ENCODE data around the gene DIABLO. TPM values are rescaled to one million over a fixed set of nuclear protein-coding genes. Genes with fewer than 3 reads are reported as not detected.

The DIABLO gene
- total RNA-seq (2011; cell fraction: chromatin; rRNA removed; ENCODE audit: low replicate concordance): 95.6 and 100 TPM in 2 replicates
- total RNA-seq (2011; cell fraction: nucleolus; rRNA removed): 63.0 and 64.5 TPM in 2 replicates
- total RNA-seq (2011; cell fraction: nucleoplasm; rRNA removed): 90.3 and 130 TPM in 2 replicates
- total RNA-seq (2014; rRNA removed): 83.6 and 90.0 TPM in 2 replicates
- 86.3 and 88.3 TPM in 2 replicates for total RNA-seq (2014; rRNA removed; fragmentation: Illumina TruSeq; extraction: Trizol)
- 80.4 and 86.2 TPM in 2 replicates for total RNA-seq (2015; rRNA removed; fragmentation: Illumina TruSeq; extraction: Trizol)
- 79.3 and 80.1 TPM in 2 replicates for total RNA-seq (2021)
- 48.8 and 51.5 TPM in 2 replicates for polyA plus RNA-seq (2011; rRNA removed)
- polyA plus RNA-seq (2011; cell fraction: cytosol; rRNA removed): 66.7 and 78.0 TPM in 2 replicates
- polyA plus RNA-seq (2011; cell fraction: nucleus; rRNA removed): 45.2 and 55.2 TPM in 2 replicates
- polyA plus RNA-seq (2012): 67.5 and 69.7 TPM in 2 replicates
- polyA plus RNA-seq (2014; fragmentation: Illumina TruSeq; extraction: Trizol): 93.2 and 101 TPM in 2 replicates
- polyA plus RNA-seq (2014; fragmentation: Nextera tagmentation; extraction: Ambion mirVana): 10 to 100 TPM; 37.3 to 57.9 TPM
- polyA plus RNA-seq (2014; rRNA removed): 72.4 and 75.4 TPM in 2 replicates
- polyA minus RNA-seq (2011; rRNA and poly(A)+ RNA removed): 84.7 and 85.6 TPM in 2 replicates
- polyA minus RNA-seq (2011; cell fraction: cytosol; rRNA and poly(A)+ RNA removed): 25.6 and 28.4 TPM in 2 replicates
- 25.8 and 39.3 TPM in 2 replicates for polyA minus RNA-seq (2011; cell fraction: nucleus; rRNA and poly(A)+ RNA removed)
- percentile 87 among the genes with signal in this experiment for Bru-seq, nascent RNA
- percentile 91 among the genes with signal in this experiment for BruChase-seq, experiment 1, labeled RNA remaining after a 2-hour chase
- percentile 94 among the genes with signal in this experiment for BruChase-seq, experiment 2, labeled RNA remaining after a 6-hour chase
- long read RNA-seq, experiment 1, transcript DIABLO-203 (5 exons, 1,338 nt): minor isoform, 7 of 201 reads
- long read RNA-seq, experiment 1, transcript DIABLO-207 (6 exons, 1,471 nt): major isoform, 114 of 201 reads
- long read RNA-seq, experiment 1, transcript DIABLO-201 (7 exons, 1,418 nt): minor isoform, 5 of 201 reads
- long read RNA-seq, experiment 1, transcript DIABLO-202 (6 exons, 1,336 nt): minor isoform, 21 of 201 reads
- long read RNA-seq, experiment 1, partial matches to known transcripts: 1 of 201 reads
- long read RNA-seq, experiment 1, other reads (novel, unspliced or antisense): 40 of 201 reads
- long read RNA-seq, experiment 2, transcript DIABLO-202 (6 exons, 1,336 nt): minor isoform, 7 of 90 reads
- long read RNA-seq, experiment 2, transcript DIABLO-207 (6 exons, 1,471 nt): major isoform, 62 of 90 reads
- long read RNA-seq, experiment 2, partial matches to known transcripts: 2 of 90 reads
- long read RNA-seq, experiment 2, other reads (novel, unspliced or antisense): 8 of 90 reads
- long read RNA-seq, experiment 3, transcript DIABLO-203 (5 exons, 1,338 nt): minor isoform, 8 of 132 reads
- long read RNA-seq, experiment 3, transcript DIABLO-207 (6 exons, 1,471 nt): major isoform, 101 of 132 reads
- long read RNA-seq, experiment 3, transcript DIABLO-202 (6 exons, 1,336 nt): minor isoform, 13 of 132 reads
- long read RNA-seq, experiment 3, partial matches to known transcripts: 1 of 132 reads
- long read RNA-seq, experiment 3, other reads (novel, unspliced or antisense): 4 of 132 reads

- no peaks in the 10 kb centered on the region for H3K27me3 ChIP-seq (ENCODE audit: control insufficient read depth in 2 of 2, insufficient read depth in 2 of 2, low read length in 2 of 2)
- POLR2A ChIA-PET: interaction anchor here (0.6 to 11.0 kb wide), 10 partner anchors 9 to 625 kb away, joined by 3 to 149 read pairs (median 4); partner anchors contain the start of gene B3GNT4
- peak within 1 kb of the TSS; percentile 96 for H3K27ac ChIP-seq (ENCODE audit: extremely low read depth, low read depth, low read length)
- H3K4me1 ChIP-seq (replicated peaks in 1 of 2; ENCODE audit: control insufficient read depth in 2 of 2, insufficient read depth in 2 of 2, low read length in 2 of 2): peaks cover 21 to 42% of the 10 kb centered on the region in 2 experiments
- H3K36me3 ChIP-seq (ENCODE audit: control insufficient read depth, insufficient read depth, low read length): peaks cover 39% of the 10 kb centered on the region
- peak within 1 kb of the TSS; percentile 97 for H3K4me3 ChIP-seq
- peak; percentile 95 to 99 (median 97) for DNase-seq (ENCODE audit: extremely low read depth in 1 of 4, low spot score in 3 of 4)
- peak within 1 kb of the TSS; percentile 98 for H2AFZ ChIP-seq (ENCODE audit: low read depth, low read length)
- H3K79me2 ChIP-seq (ENCODE audit: control insufficient read depth, insufficient read depth, low read length): peaks cover 47% of the 10 kb centered on the region
- peak; percentile 98 for ATAC-seq
- FAIRE-seq: peak; percentile 98
- no peaks in the 10 kb centered on the region for H3K9me1 ChIP-seq (ENCODE audit: control insufficient read depth, insufficient read depth, low read length)
- under 1% methylated on average over 67 of the region's 74 CpGs for WGBS (ENCODE audit: insufficient coverage, low coverage, missing lambda C conversion rate)
- CTCF ChIA-PET (ENCODE audit: low intra/inter-chr PET ratio): no interaction called here
- intact Hi-C loops (cut with micrococcal nuclease): loop anchor here (5.0 kb wide), 1 partner anchor 41 kb away; the partner anchor contains the start of gene VPS33A
- in situ Hi-C loops (cut with MboI): no loop called here
- peaks cover 5% of the 10 kb centered on the region; the same call in 1 of the 2 replicates for H4K20me1 ChIP-seq (replicated peaks; ENCODE audit: control insufficient read depth, insufficient read depth, low read length)
- no TSS peak for BruUV-seq (replicated peaks)
- peak within 1 kb of the TSS; percentile 94 to 99 for H3K9ac ChIP-seq (ENCODE audit: insufficient read depth in 1 of 2, low read depth in 2 of 2, low read length in 2 of 2)
- H3K4me2 ChIP-seq (ENCODE audit: insufficient read depth, low read length): peak within 1 kb of the TSS; percentile 93
- no peaks in the 10 kb centered on the region for H3K9me3 ChIP-seq (replicated peaks; ENCODE audit: control insufficient read depth, insufficient read depth, low read depth, low read length)
- TF ChIP-seq CREB3L1 (IDR thresholded peaks at IDR 0.05; ENCODE audit: borderline replicate concordance, low read depth) (peak; percentile 77), RHOXF2B (CRISPR knock-in tag; conservative IDR thresholded peaks at IDR 0.05) (0 out of 2 replicates have a peak, but pooled peaks have one; percentile 47), ZNF224 (CRISPR knock-in tag; IDR thresholded peaks at IDR 0.05) (no peak), NR2C2 (CRISPR knock-in tag; IDR thresholded peaks at IDR 0.05) (peak; percentile 72; the same call in 1 of the 2 replicates), NR2C2 (tag; IDR thresholded peaks at IDR 0.05) (peak; percentile 94), POU5F1 (IDR thresholded peaks at IDR 0.05; ENCODE audit: borderline replicate concordance, low read depth, low read length, partially characterized antibody) (no peak), MYBL2 (IDR thresholded peaks at IDR 0.05; ENCODE audit: low read depth) (no peak; the same call in 1 of the 2 replicates), MYBL2 (CRISPR knock-in tag; IDR thresholded peaks at IDR 0.05; ENCODE audit: borderline replicate concordance) (no peak), MTA3 (IDR thresholded peaks at IDR 0.05; ENCODE audit: borderline replicate concordance) (peak; percentile 66; the same call in 1 of the 2 replicates), PHF8 (IDR thresholded peaks at IDR 0.05; ENCODE audit: borderline replicate concordance, low read length) (peak; percentile 99), MAZ (CRISPR knock-in tag; conservative IDR thresholded peaks at IDR 0.05 in 1 of 2, IDR thresholded peaks at IDR 0.05 in 1 of 2) (peak; percentile 82 to 94), U2AF1 (optimal IDR thresholded peaks at IDR 0.05; ENCODE audit: low read depth, low read length) (peak; percentile 30), MEF2D (tag; conservative IDR thresholded peaks at IDR 0.05; ENCODE audit: low read depth) (no peak)
Measured at GRCh38 chr12:122225683-122226365, at the start of gene DIABLO. Gene DIABLO (minus strand): TSS chr12:122226052. CDS start chr12:122226014, 38 bp downstream.
